HEK293 (cell line): ENCODE results near the gene CDC40.

Experiments used
- CTCF ChIA-PET: fragments of 350-600 bp; formaldehyde crosslinking; extraction: SDS; loops from one replicate; lab custom pipeline; 2021; ENCODE audit warnings: antibody characterized with exemption; lab: Yijun Ruan, JAX
- POLR2A ChIA-PET: fragments of 300-600 bp; formaldehyde crosslinking; extraction: SDS; loops from one replicate; lab custom pipeline; 2020; ENCODE audit warnings: antibody characterized with exemption, inconsistent platforms; lab: Yijun Ruan, JAX
- H3K27ac ChIP-seq: fragments of 200-500 bp; sonication (Bioruptor generic); 2 replicates; pipeline ENCODE4 v1.5.1; 2014; ENCODE audit warnings: low read depth, low read length, control low read depth, inconsistent platforms; ENCODE audit errors: extremely low read depth
- H3K36me3 ChIP-seq, 2 experiments: fragments of 200-500 bp in 1 of 2; sonication (Bioruptor generic) in 1 of 2; 1 replicate in 1 of 2; 2 replicates in 1 of 2; pipeline ENCODE4 v1.5.1; 2014 to 2017; ENCODE audit warnings: inconsistent platforms in 2 of 2, low read length in 2 of 2; ENCODE audit not compliant: control insufficient read depth in 2 of 2, insufficient read depth in 1 of 2
- H3K4me1 ChIP-seq: fragments of 200-500 bp; sonication (Bioruptor generic); 2 replicates; pipeline ENCODE4 v1.5.1; 2014; ENCODE audit warnings: mild to moderate bottlenecking, low read length, inconsistent platforms; ENCODE audit not compliant: control insufficient read depth, insufficient read depth
- H3K4me3 ChIP-seq: 2 replicates; pipeline ENCODE4 v1.5.1; 2011; ENCODE audit warnings: low read depth, mild to moderate bottlenecking, control low read depth, low read length, moderate library complexity
- H3K9me3 ChIP-seq: fragments of 200-500 bp; sonication (Bioruptor generic); 2 replicates; pipeline ENCODE4 v1.5.1; 2014; ENCODE audit warnings: low read depth, low read length, inconsistent platforms; ENCODE audit not compliant: control insufficient read depth, insufficient read depth
- KLF1 ChIP-seq: fragments of 450-650 bp; formaldehyde crosslinking; IDR thresholded peaks from 2 replicates; pipeline ENCODE4 v1.5.1; 2016; ENCODE audit warnings: missing biosample characterization, missing genetic modification characterization
- OVOL3 ChIP-seq: fragments of 450-650 bp; formaldehyde crosslinking; IDR thresholded peaks from 2 replicates; pipeline ENCODE4 v1.5.1; 2016; ENCODE audit warnings: missing biosample characterization, missing genetic modification characterization
- REPIN1 ChIP-seq: fragments of 450-650 bp; formaldehyde crosslinking; IDR thresholded peaks from 2 replicates; pipeline ENCODE4 v1.5.1; 2017; ENCODE audit warnings: missing biosample characterization, missing genetic modification characterization, low read depth
- SALL2 ChIP-seq: fragments of 450-650 bp; formaldehyde crosslinking; IDR thresholded peaks from 2 replicates; pipeline ENCODE4 v1.5.0; 2017; ENCODE audit warnings: missing biosample characterization, mild to moderate bottlenecking, missing genetic modification characterization, borderline replicate concordance
- ZBTB7A ChIP-seq: fragments of 450-650 bp; formaldehyde crosslinking; IDR thresholded peaks from 2 replicates; pipeline ENCODE4 v1.5.1; 2016; ENCODE audit warnings: low read depth, missing biosample characterization, missing genetic modification characterization
- ZNF10 ChIP-seq: fragments of 450-650 bp; formaldehyde crosslinking; IDR thresholded peaks from 2 replicates; pipeline ENCODE4 v1.5.1; 2017; ENCODE audit warnings: missing biosample characterization, missing genetic modification characterization
- ZNF112 ChIP-seq: fragments of 450-650 bp; formaldehyde crosslinking; IDR thresholded peaks from 2 replicates; pipeline ENCODE4 v1.5.0; 2017; ENCODE audit warnings: missing biosample characterization, missing genetic modification characterization
- ZNF202 ChIP-seq: fragments of 450-650 bp; formaldehyde crosslinking; IDR thresholded peaks from 2 replicates; pipeline ENCODE4 v1.5.1; 2016; ENCODE audit warnings: missing biosample characterization, missing genetic modification characterization, borderline replicate concordance
- ZNF391 ChIP-seq: fragments of 450-650 bp; formaldehyde crosslinking; IDR thresholded peaks from 2 replicates; pipeline ENCODE4 v1.5.1; 2016; ENCODE audit warnings: low read depth, missing biosample characterization, missing genetic modification characterization, borderline replicate concordance
- ZNF404 ChIP-seq: fragments of 450-650 bp; formaldehyde crosslinking; IDR thresholded peaks from 2 replicates; pipeline ENCODE4 v1.5.1; 2017; ENCODE audit warnings: missing biosample characterization, missing genetic modification characterization
- ZNF423 ChIP-seq: fragments of 450-650 bp; formaldehyde crosslinking; IDR thresholded peaks from 2 replicates; pipeline ENCODE4 v1.5.1; 2016; ENCODE audit warnings: missing biosample characterization, missing genetic modification characterization
- ZNF513 ChIP-seq: fragments of 450-650 bp; IDR thresholded peaks from 2 replicates; pipeline ENCODE4 v1.5.1; 2018; ENCODE audit warnings: missing biosample characterization, missing genetic modification characterization
- ZNF521 ChIP-seq: fragments of 450-650 bp; formaldehyde crosslinking; IDR thresholded peaks from 2 replicates; pipeline ENCODE4 v1.5.1; 2017; ENCODE audit warnings: missing biosample characterization, mild to moderate bottlenecking, missing genetic modification characterization
- ZNF530 ChIP-seq: fragments of 450-650 bp; formaldehyde crosslinking; IDR thresholded peaks from 2 replicates; pipeline ENCODE4 v1.5.1; 2016; ENCODE audit warnings: low read depth, missing biosample characterization, missing genetic modification characterization
- ZNF558 ChIP-seq: fragments of 450-650 bp; formaldehyde crosslinking; IDR thresholded peaks from 2 replicates; pipeline ENCODE4 v1.5.1; 2016; ENCODE audit warnings: missing biosample characterization, missing genetic modification characterization
- ZNF654 ChIP-seq: fragments of 450-650 bp; formaldehyde crosslinking; IDR thresholded peaks from 2 replicates; pipeline ENCODE4 v1.5.1; 2016; ENCODE audit warnings: low read depth, missing biosample characterization, missing genetic modification characterization
- ZNF658 ChIP-seq: fragments of 450-650 bp; formaldehyde crosslinking; IDR thresholded peaks from 2 replicates; pipeline ENCODE4; 2016; ENCODE audit warnings: missing biosample characterization, missing genetic modification characterization
- ZNF777 ChIP-seq: fragments of 450-650 bp; formaldehyde crosslinking; IDR thresholded peaks from 2 replicates; pipeline ENCODE4 v1.5.1; 2017; ENCODE audit warnings: missing biosample characterization, missing genetic modification characterization, borderline replicate concordance
- TF ChIP-seq, protein P1 (sequence below): fragments of 450-650 bp; formaldehyde crosslinking; IDR thresholded peaks from 2 replicates; pipeline ENCODE4 v1.5.1; 2017; ENCODE audit warnings: missing biosample characterization, missing genetic modification characterization
- TF ChIP-seq, protein P2 (sequence below): sonication (generic); formaldehyde crosslinking; IDR thresholded peaks from 2 replicates; pipeline ENCODE4 v1.8.1; 2022; ENCODE audit warnings: mild to moderate bottlenecking, moderate library complexity, missing genetic modification reagents
- TF ChIP-seq, protein P3 (sequence below): fragments of 450-650 bp; formaldehyde crosslinking; IDR thresholded peaks from 2 replicates; pipeline ENCODE4 v1.5.1; 2016; ENCODE audit warnings: missing biosample characterization, missing genetic modification characterization

Gene CDC40

GRCh38 chr6:110214338-110214737 is 34.1 kb downstream of the CDC40 start:
- H3K4me3 ChIP-seq, result no peak overlapping the region

GRCh38 chr6:110216140-110216539 is 35.9 kb downstream of the CDC40 start:
- no peak for TF ChIP-seq KLF1 (tag by site-specific recombination)
- TF ChIP-seq ZNF112 (tag by site-specific recombination), result no peak
- TF ChIP-seq, all 188 proteins: peak for 0
- Histone ChIP-seq H3K4me3 (no peak overlapping the region), H3K36me3 (peaks cover 21 to 96% of the 10 kb centered on the region in 2 experiments), H3K27ac (no peak overlapping the region), H3K4me1 (no peaks in the 10 kb centered on the region), H3K9me3 (no peaks in the 10 kb centered on the region)
- CTCF ChIA-PET, result interaction anchor here (1.2 to 1.7 kb wide), 2 partner anchors 9 to 11 kb away, joined by 5 to 6 read pairs; no protein-coding TSS in a partner anchor
- POLR2A ChIA-PET, result no interaction called here

More at GRCh38 chr6:110214338-110214737, 34.1 kb downstream of the CDC40 start:
- peaks cover 19 to 93% of the 10 kb centered on the region in 2 experiments for H3K36me3 ChIP-seq
- TF ChIP-seq ZNF10 (no peak), ZNF391 (tag by site-specific recombination) (no peak), ZNF404 (tag by site-specific recombination) (no peak), ZNF558 (no peak), REPIN1 (tag by site-specific recombination) (no peak), ZNF423 (tag by site-specific recombination) (no peak), OVOL3 (tag by site-specific recombination) (no peak), ZNF202 (no peak), SALL2 (no peak)
- TF ChIP-seq, protein P1, sequence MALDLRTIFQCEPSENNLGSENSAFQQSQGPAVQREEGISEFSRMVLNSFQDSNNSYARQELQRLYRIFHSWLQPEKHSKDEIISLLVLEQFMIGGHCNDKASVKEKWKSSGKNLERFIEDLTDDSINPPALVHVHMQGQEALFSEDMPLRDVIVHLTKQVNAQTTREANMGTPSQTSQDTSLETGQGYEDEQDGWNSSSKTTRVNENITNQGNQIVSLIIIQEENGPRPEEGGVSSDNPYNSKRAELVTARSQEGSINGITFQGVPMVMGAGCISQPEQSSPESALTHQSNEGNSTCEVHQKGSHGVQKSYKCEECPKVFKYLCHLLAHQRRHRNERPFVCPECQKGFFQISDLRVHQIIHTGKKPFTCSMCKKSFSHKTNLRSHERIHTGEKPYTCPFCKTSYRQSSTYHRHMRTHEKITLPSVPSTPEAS (tag by site-specific recombination), result no peak
- TF ChIP-seq, protein P2, sequence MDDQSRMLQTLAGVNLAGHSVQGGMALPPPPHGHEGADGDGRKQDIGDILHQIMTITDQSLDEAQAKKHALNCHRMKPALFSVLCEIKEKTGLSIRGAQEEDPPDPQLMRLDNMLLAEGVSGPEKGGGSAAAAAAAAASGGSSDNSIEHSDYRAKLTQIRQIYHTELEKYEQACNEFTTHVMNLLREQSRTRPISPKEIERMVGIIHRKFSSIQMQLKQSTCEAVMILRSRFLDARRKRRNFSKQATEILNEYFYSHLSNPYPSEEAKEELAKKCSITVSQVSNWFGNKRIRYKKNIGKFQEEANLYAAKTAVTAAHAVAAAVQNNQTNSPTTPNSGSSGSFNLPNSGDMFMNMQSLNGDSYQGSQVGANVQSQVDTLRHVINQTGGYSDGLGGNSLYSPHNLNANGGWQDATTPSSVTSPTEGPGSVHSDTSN (CRISPR knock-in tag), result no peak
- no peaks in the 10 kb centered on the region for H3K4me1 ChIP-seq
- H3K9me3 ChIP-seq, result no peaks in the 10 kb centered on the region
- ChIA-PET CTCF (interaction anchor here (0.6 to 1.7 kb wide), 3 partner anchors 9 to 411 kb away, joined by 3 to 6 read pairs (median 5); no protein-coding TSS in a partner anchor), POLR2A (no interaction called here)
- no peak overlapping the region for H3K27ac ChIP-seq

DNA sequence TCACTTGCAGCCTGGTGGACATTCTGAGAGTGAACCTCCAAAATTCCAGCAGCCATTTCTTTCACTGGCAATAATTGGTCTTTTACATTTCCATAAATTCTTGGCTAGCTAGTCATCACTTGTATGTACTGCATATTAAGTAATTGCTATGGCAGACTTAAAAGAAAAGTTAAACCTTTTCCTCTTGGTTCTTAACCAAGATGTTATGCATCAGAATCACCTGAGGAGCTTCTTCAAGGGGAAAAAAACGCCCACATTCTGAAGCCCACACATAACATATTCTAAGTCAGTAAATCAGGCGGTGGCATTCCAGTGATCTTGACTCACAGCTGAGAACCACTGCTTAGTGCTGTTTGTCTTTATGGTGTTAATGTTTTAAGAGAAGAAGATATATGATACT is 37.0 kb downstream of the CDC40 start:
- H3K27ac ChIP-seq, result no peak overlapping the region
- H3K4me3 ChIP-seq, result no peak overlapping the region
- peaks cover 25 to 89% of the 10 kb centered on the region in 2 experiments for H3K36me3 ChIP-seq
- no peaks in the 10 kb centered on the region for H3K4me1 ChIP-seq
- H3K9me3 ChIP-seq, result no peaks in the 10 kb centered on the region
- TF ChIP-seq ZNF513 (tag by site-specific recombination) (no peak), ZNF658 (tag by site-specific recombination) (no peak), KLF1 (tag by site-specific recombination) (no peak), ZNF521 (tag by site-specific recombination) (no peak), ZNF777 (no peak), ZNF654 (tag by site-specific recombination) (no peak), ZBTB7A (tag by site-specific recombination) (no peak), ZNF530 (tag by site-specific recombination) (no peak)
- TF ChIP-seq, protein P3, sequence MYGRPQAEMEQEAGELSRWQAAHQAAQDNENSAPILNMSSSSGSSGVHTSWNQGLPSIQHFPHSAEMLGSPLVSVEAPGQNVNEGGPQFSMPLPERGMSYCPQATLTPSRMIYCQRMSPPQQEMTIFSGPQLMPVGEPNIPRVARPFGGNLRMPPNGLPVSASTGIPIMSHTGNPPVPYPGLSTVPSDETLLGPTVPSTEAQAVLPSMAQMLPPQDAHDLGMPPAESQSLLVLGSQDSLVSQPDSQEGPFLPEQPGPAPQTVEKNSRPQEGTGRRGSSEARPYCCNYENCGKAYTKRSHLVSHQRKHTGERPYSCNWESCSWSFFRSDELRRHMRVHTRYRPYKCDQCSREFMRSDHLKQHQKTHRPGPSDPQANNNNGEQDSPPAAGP, result no peak
- CTCF ChIA-PET, result interaction anchor here (1.0 kb wide), 1 partner anchor 21 kb away, joined by 3 read pairs; no protein-coding TSS in a partner anchor
- POLR2A ChIA-PET, result no interaction called here
